HG02840 (cell line): Measurements from ENCODE around the gene TOR2A.
A peak's percentile ranks its signal among the peaks of the same experiment; 100 is the strongest.

Experiments used
- ATAC-seq: cut with Tn5 transposase; IDR thresholded peaks from one replicate; pipeline ENCODE4 v1.9.1; 2021; ENCODE audit warnings: mild to moderate bottlenecking, moderate library complexity, moderate number of reproducible peaks; ENCODE audit not compliant: unreplicated experiment, low FRiP score

The TOR2A gene

DNA sequence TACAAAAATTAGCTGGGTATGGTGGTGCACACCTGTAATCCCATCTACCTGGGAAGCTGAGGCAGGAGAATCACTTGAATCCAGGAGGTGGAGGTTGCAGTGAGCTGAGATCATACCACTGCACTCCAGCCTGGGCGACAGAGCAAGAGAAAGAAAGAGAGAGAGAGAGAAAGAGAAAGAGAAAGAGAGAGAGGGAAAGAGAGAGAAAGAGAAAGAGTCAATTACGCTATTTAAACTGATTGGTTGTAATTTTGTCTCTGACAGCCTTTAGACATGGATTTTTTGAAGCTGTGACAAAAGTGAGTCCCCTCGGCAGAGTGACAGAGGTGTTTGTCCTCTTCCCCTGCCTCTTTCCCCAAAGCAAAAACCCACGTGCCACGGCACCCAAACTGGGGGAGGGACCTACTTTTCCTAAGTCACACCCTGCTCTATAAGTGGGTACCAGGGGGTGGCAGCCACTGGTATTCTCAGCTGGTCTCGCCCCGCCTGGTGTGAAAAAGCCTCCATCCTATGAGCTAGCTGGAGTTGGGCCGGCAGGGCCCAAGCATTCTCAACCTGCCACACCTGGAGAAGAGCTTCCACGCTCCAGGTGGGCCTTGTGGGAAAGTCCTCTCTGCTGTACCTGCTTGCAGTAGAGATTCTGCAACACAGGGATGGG lies 31.7 kb downstream of the TOR2A start:
- ATAC-seq = no peak

DNA sequence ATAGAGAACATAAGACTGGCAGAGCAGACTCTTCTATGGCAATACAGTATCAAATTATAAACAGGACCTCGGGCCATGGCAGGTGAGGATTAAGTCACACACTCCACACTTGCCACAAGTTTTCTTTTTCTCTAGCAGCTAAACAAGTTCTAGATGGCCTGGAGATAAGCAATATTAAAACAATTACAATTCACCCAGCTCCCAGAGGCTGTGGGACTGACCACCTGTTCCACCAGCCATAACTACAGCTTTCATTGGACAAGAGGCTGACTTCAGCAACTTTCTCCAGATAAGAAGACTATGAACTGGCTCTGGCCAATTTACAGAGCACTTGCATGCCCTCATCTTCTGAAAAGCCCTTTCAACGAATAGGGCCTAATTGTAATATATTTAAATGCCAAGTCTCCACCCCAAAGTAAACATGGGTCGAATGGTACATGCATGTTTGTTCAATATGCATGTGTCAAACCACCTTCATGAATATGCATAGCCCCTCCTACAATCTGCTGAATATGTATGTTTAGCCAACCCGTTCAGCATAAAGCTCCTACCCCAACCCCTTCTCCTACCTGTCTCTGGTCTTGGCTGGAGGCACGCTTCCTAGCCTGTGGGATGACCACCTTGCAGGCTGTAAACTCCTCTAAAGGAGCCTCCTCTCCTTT lies 34.4 kb downstream of the TOR2A start:
- no peak for ATAC-seq

DNA sequence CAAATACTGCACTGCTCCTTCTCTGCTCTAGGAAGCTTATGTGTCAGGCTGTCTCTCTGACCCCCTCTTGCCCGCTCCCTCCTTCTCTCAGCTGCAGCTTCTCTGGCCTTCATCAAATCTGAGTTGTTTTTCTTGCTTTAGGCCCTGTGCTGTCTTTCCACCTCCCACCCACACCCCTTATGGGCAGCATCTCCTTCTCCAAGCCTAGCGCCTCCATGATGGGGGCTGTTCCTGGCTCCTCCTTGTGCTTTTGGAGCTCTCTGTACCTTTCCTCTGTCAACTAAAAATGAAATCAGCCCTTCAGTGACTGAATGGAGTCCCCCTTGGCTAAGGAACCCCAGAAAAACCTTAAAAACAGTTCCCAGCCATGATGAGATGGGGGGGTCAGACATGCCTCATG lies 35.0 kb downstream of the TOR2A start:
- no peak for ATAC-seq

DNA sequence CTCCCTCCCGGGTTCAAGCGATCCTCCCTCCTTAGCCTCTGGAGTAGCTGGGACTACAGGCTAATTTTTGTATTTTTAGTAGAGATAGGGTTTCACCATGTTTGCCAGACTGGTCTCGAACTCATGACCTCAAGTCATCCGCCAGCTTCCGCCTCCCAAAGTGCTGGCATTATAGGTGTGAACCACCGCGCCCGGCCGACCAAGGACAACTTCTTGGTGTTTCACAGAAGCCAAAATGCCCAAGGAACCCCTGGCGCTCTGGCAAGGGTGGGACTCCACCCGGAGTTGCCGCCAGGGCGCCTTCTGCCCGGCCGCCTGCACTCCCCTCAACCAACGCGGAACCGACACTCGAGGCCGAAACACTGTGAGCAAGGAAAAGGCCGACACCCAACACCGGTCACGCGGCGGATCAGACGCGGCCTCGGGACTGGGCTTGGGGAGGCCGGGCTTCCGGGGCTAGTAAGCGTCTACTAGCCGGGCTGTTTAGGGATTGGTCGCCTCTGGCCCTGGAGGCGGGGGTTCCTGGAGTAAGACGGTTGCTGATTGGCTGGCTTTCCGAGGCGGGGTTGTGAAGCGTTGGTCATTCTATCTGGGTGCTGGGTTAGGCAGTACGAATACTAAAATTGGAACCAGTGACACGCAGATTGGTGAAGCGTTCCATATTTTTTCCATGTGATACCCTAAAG lies 36.0 kb downstream of the TOR2A start:
- ATAC-seq = peak; percentile 65

DNA sequence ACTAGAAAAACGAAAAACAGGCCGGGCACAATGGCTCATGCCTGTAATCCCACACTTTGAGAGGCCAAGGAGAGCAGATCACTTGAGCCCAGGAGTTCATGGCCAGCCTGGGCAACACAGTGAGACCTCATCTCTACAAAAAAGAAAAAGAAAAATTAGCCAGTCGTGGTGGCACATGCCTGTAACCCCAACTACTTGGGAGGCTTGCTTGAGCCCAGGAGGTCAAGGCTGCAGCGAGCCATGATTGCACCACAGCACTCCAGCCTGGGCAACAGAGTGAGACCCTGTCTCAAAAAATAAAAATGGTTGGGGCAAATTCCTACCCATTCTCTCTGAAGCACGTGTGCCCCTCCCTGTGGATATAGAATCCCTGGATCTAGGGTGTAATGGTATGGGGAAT lies 36.7 kb downstream of the TOR2A start:
- no peak for ATAC-seq

DNA sequence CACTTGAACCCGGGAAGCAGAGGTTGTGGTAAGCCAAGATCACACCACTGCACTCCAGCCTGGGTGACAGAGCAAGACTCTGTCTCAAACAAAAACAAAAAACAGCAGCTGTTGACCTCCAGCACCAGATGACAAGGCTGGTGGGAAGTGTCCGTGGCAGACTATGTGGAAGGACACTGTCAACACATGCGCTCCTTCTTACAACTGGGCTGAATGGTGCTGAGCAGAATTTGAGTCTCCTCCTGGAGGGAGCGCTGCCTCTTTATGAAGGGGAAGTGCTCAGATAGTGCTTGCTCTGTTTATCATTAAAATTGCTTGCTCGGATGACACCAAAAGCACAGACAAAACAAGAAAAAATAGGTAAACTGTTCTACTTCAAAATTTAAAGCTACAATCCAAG lies 37.5 kb downstream of the TOR2A start:
- ATAC-seq = no peak

DNA sequence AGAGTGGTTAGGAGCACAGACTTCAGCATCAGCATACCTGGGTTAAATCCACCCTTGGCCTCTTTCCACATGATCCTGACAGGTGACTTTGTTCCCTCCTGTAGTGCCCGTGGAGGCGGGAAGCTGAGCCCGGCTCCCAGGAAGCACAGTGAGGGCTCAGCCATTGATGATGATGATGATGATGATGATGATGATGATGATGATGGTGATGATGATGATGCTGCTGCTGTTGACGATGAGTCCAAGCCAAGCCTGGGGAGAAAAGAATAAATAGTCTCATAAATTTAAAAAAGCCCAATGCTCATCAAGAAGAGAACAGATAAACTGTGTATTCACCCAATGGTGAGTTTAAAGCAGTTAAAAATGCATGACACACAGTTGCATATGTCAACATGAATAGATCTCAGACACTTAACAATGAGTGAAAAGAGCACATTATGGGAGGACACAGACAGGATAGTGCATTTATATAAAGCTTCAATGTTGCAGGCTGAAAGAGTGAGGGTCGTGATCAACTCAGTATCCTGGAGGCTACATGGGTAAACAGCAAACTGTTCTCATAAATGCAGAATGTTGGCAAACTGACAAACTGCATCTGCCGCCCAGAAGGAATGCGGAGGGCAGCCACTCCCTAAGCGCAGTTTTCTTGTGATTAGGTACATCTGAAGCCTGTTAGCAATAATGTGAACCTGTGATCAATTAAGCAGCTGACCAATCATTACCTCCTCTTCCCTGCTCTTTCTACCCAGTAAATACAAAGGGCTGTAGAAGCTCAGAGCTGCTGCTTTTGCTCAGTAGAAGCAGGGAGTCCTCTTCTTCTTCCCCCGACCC lies 40.0 kb downstream of the TOR2A start:
- ATAC-seq = no peak

DNA sequence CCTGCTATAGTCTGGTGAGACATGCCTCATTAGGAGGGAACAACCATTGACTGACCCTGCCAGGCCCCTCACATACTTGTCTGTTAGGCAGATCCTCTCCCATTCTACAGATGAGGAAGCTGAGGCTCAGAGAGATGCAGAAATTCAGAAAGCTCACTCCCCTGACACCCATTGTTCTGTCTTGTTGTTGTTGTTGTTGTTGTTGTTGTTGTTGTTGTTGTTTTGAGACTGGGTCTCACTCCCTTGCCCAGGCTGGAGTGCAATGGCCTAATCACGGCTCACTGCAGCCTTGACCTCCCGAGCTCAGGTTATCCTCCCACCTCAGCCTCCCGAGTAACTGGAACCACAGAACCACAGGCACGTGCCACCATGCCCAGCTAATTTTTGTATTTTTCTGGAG lies 41.4 kb downstream of the TOR2A start:
- no peak for ATAC-seq

DNA sequence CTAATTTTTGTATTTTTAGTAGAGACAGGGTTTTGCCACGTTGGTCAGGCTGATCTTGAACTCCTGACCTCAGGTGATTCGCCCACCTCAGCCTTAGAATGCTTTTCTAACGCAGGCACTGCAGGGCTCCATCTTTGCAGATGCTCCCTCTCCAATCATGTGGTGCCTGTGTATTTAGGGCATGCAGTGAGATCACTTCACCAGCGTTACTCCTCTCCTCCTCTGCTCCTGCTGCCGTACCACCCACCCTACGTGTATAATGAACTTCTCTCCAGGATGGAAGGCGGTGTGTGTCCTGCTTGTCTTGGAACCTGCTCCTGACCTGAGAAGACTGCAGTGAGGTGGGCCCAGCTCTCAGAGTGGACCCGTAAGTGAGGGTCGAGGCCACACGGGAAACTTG lies 42.0 kb downstream of the TOR2A start:
- no peak for ATAC-seq

DNA sequence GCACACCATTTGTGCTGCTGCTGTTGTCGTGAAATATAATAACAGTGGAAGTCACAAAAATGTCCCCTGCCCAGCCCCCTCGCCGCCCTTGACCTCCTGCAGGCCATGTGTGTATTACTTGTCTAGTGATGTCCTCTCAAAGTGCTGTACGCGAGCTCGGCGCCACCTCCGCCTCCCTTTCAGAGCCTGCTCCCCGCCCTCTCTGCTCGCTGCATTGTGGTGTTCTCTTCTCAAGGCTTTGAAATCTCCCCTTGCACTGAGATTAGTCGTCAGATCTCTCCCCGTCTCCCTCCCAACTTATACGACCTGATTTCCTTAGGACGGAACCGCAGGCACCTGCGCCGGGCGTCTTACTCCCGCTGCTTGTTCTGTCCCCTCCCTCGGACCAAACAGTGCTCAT lies 43.0 kb downstream of the TOR2A start:
- ATAC-seq = no peak

DNA sequence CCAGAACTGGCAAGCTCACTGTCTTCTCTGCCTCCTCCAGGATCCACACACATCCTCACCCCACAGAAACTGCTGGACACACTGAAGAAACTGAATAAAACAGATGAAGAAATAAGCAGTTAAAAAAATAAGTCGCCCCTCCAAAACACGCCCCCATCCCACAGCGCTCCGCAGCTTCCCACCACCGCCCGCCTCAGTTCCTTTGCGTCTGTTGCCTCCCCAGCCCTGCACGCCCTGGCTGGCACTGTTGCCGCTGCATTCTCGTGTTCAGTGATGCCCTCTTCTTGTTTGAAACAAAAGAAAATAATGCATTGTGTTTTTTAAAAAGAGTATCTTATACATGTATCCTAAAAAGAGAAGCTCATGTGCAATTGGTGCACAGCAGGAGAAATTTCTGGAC lies 44.4 kb downstream of the TOR2A start:
- no peak for ATAC-seq

DNA sequence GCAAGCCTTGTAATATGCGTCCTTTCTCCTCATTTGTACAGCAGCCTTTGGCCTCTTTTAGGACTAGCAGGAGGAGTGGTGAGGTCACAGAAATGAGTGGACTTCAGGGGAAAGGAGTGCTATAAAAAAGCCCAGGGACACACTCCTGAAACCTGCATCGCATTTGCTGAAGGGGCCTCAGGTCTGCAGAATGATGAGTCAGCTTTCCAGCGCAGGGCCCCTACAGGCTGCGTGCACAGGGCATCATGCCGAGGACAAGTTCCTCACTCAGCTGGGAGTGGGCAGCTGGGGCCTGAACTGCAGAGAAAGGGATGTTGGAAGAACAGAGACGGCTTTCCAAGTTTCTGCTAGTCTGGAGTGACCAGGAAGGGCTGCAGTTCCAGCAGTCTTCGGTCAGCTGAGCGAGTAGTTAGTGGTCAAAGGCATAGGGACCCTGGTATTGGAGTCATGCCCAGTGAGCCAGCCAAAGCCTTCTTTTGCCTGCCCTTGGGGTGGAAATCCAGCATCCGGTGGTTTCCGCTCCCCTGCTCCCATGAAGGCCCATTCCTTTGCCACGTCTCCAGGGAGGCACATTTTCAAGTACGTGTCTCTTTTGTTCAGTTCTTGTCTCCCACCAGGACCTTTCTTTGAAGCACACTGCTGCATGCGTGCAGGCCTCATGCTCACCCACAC lies 45.6 kb downstream of the TOR2A start:
- ATAC-seq = no peak

DNA sequence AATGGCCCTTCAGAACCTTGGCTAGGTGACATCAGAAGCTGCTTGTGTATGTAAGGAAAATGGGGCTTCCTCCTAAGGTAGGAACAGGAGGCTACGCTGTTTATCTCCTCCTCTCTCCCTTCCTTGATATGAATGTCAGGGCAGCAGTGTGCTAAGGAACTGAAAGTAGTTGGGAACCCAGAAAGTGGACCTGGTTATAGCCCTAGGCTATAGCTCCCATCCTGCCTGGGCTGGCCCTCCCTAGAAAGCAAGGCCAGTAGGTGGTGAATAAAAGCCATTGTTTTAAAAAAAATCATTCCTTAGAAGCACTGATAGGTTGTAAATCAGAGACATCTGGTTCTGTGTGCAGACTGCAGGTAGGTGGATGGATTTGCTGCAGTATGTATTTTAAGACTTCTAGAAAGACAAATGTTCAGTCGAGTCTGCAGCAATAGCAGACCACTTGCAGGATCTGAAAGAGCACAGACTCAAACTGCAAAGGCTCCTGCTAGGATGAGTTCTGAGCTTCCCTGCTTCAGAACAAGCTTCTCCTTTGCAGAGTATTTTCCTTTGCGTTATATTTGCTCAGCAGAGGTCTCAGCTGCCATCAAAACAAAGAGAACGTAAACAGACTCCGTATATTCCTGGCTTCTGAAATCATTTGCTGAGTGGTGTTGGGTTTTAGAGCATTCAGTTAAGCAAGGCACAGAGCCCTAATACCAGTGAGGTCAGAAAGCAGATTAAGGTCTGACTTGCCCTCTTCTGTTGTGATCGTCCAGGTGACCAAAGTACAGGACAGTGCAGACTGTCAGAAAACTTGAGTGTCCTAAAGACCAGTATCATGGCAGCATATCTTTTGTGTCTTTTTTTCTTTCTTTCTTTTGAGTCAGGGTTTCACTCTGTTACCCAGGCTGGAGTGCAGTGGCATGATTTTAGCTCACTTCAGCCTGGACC lies 48.4 kb downstream of the TOR2A start:
- ATAC-seq = no peak

DNA sequence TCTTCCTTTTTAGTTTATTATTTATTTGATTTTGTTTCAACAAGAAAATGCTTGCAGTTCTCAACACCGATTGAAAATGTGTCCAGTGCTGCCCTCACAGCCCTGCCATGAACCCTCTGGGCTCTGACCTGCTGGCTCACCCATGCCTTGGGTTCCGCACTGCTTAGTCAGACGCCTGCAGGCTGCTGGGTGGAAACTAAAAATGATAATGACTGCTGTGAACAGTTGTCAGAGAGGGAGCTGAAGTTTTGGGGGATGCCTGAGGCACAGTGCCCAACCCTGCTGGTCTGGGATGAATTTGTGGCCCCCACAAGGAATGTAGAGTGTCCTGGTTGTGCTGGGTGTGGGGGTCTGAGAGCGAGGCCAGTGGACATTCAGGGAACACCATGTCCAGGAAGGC lies 50.5 kb downstream of the TOR2A start:
- no peak for ATAC-seq

DNA sequence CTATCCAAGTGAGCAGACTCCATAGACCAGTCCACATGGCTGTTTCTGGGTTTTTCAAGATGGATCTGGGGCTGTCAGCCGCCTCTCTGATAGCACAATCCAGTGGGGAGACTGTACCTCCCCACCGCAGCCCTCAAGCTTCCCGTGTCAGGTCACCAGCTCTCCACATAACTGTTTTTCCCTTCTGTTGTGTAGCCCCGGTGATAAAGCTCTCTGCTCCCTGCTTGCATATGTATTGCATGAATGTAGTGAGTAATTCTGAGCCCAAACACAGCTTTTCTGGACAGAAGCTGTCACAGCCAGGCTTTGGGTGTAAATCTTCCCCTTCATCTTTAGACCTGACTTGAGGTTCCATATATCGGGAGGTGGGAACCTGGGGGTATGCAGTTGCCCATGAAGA lies 51.4 kb downstream of the TOR2A start:
- no peak for ATAC-seq

DNA sequence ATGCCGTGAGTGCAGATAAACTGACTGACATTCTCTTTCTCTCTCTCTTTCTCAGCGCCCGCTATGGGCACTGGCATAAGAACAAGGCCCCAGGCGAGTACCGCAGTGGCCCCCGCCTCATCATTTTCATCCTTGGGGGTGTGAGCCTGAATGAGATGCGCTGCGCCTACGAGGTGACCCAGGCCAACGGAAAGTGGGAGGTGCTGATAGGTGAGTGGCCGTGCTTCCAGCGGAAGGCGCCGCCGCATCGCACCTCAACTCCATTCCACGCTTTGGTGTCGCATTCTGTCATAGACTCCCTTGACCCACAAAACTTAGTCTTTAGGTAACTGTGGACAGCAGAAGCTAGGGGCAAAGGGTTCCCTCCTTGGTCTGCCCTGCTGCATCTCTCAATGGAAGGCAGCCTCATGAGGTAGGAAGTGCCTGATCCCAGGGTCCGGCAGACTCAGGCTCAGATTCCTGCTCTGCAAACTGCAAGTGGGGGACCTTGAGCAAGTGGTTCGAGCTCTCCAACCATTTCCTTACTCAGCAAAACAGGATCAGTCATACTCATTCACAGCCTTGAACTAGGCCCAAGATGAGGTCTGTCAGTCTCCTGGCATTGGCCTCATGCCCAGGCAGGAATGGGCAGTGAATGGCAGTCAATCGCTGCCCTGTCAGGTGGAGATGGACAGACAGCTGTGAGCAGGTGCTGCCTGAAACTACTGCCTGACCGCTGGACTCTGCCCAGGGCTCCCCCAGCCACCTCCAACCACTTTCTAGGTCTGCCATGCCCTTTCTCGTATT lies 52.5 kb downstream of the TOR2A start:
- ATAC-seq = no peak
